H9 (cell line): ENCODE results near the gene PTER. TPM values are rescaled to one million over a fixed set of nuclear protein-coding genes. Genes with fewer than 3 reads are reported as not detected.

Source experiments
- DNase-seq: peaks from one replicate; pipeline ENCODE4 v3.0.0-alpha.2; 2017
- H2AFZ ChIP-seq: one replicate; pipeline ENCODE4 v1.6.1; 2013; ENCODE audit warnings: mild to moderate bottlenecking, low read length, control low read depth, moderate library complexity
- H2AK5ac ChIP-seq: 2 replicates; pipeline ENCODE4 v1.6.1; 2013; ENCODE audit warnings: low read length, control low read depth, mixed read lengths; ENCODE audit not compliant: insufficient read length
- H2BK120ac ChIP-seq: one replicate; pipeline ENCODE4 v1.6.1; 2013; ENCODE audit warnings: low read depth, mild to moderate bottlenecking, low read length, control low read depth, inconsistent platforms; ENCODE audit not compliant: poor library complexity, severe bottlenecking
- H2BK12ac ChIP-seq: 2 replicates; pipeline ENCODE4 v1.6.1; 2013; ENCODE audit warnings: low read length, control low read depth, mixed read lengths, low read depth; ENCODE audit not compliant: insufficient read length
- H2BK15ac ChIP-seq: 2 replicates; pipeline ENCODE4 v1.6.1; 2013; ENCODE audit warnings: low read depth, low read length, control low read depth
- H2BK20ac ChIP-seq: one replicate; pipeline ENCODE4 v1.6.1; 2013; ENCODE audit warnings: low read depth, mild to moderate bottlenecking, low read length, control low read depth, inconsistent platforms; ENCODE audit not compliant: poor library complexity, severe bottlenecking
- H2BK5ac ChIP-seq: 2 replicates; pipeline ENCODE4 v1.6.1; 2013; ENCODE audit warnings: low read length, control low read depth, mixed read lengths; ENCODE audit not compliant: insufficient read length
- H3K14ac ChIP-seq: 2 replicates; pipeline ENCODE4 v1.6.1; 2013; ENCODE audit warnings: low read length, control low read depth; ENCODE audit not compliant: insufficient read depth
- H3K18ac ChIP-seq: 2 replicates; pipeline ENCODE4 v1.6.1; 2013; ENCODE audit warnings: low read depth, mild to moderate bottlenecking, mixed read lengths, low read length, control low read depth; ENCODE audit not compliant: insufficient read length
- H3K23ac ChIP-seq: 2 replicates; pipeline ENCODE4 v1.6.1; 2013; ENCODE audit warnings: low read length, control low read depth, mixed read lengths, low read depth; ENCODE audit not compliant: insufficient read length
- H3K23me2 ChIP-seq: 2 replicates; pipeline ENCODE4 v1.6.1; 2013; ENCODE audit warnings: low read depth, mild to moderate bottlenecking, mixed read lengths, low read length, control low read depth; ENCODE audit not compliant: insufficient read length, poor library complexity, severe bottlenecking
- H3K27ac ChIP-seq: 2 replicates; pipeline ENCODE4 v1.5.1; 2013; ENCODE audit warnings: low read length, control low read depth, mixed read lengths, low read depth; ENCODE audit not compliant: insufficient read length
- H3K27me3 ChIP-seq: 2 replicates; pipeline ENCODE4 v1.6.1; 2013; ENCODE audit warnings: low read length, control low read depth, inconsistent platforms; ENCODE audit not compliant: insufficient read depth
- H3K4ac ChIP-seq: 2 replicates; pipeline ENCODE4 v1.6.1; 2013; ENCODE audit warnings: low read depth, mild to moderate bottlenecking, control low read depth, inconsistent platforms, low read length, moderate library complexity
- H3K4me1 ChIP-seq: 2 replicates; pipeline ENCODE4 v1.6.1; 2013; ENCODE audit warnings: low read length, control low read depth, inconsistent platforms; ENCODE audit not compliant: insufficient read depth
- H3K4me2 ChIP-seq: 2 replicates; pipeline ENCODE4 v1.6.1; 2013; ENCODE audit warnings: low read length, control low read depth, mixed read lengths; ENCODE audit not compliant: insufficient read length, insufficient read depth
- H3K56ac ChIP-seq: 2 replicates; pipeline ENCODE4 v1.6.1; 2013; ENCODE audit warnings: low read depth, mild to moderate bottlenecking, mixed read lengths, low read length, control low read depth; ENCODE audit not compliant: insufficient read length
- H3K79me1 ChIP-seq: 2 replicates; pipeline ENCODE4 v1.6.1; 2013; ENCODE audit warnings: low read depth, mild to moderate bottlenecking, moderate library complexity, low read length, control low read depth, inconsistent platforms; ENCODE audit not compliant: insufficient read depth, poor library complexity, severe bottlenecking
- H3K79me2 ChIP-seq: 2 replicates; pipeline ENCODE4 v1.6.1; 2013; ENCODE audit warnings: low read length, control low read depth, inconsistent platforms; ENCODE audit not compliant: insufficient read depth
- H3K9ac ChIP-seq: 2 replicates; pipeline ENCODE4 v1.6.1; 2013; ENCODE audit warnings: low read length, control low read depth, mixed read lengths; ENCODE audit not compliant: insufficient read length; ENCODE audit errors: extremely low read depth
- H3K9me3 ChIP-seq: one replicate; pipeline ENCODE4 v1.6.1; 2013; ENCODE audit warnings: low read depth, low read length, inconsistent platforms; ENCODE audit not compliant: control insufficient read depth
- H3T11ph ChIP-seq: one replicate; pipeline ENCODE4 v1.6.1; 2013; ENCODE audit warnings: mild to moderate bottlenecking, low read length, control low read depth, inconsistent platforms
- H4K20me1 ChIP-seq: one replicate; pipeline ENCODE4 v1.6.1; 2013; ENCODE audit not compliant: control insufficient read depth, insufficient read length, insufficient read depth
- H4K5ac ChIP-seq: 2 replicates; pipeline ENCODE4 v1.6.1; 2013; ENCODE audit warnings: low read depth, mild to moderate bottlenecking, mixed read lengths, low read length, control low read depth; ENCODE audit not compliant: insufficient read length
- H4K8ac ChIP-seq: replicated peaks from 2 replicates; pipeline ENCODE4 v1.6.1; 2013; ENCODE audit warnings: low read length, control low read depth, mixed read lengths, low read depth; ENCODE audit not compliant: insufficient read length
- H4K91ac ChIP-seq: 2 replicates; pipeline ENCODE4 v1.6.1; 2013; ENCODE audit warnings: low read depth, mild to moderate bottlenecking, moderate library complexity, mixed read lengths, low read length, control low read depth; ENCODE audit not compliant: insufficient read length
- H3K27ac Mint-ChIP-seq, 3 experiments: 2 replicates in 2 of 3; 3 replicates in 1 of 3; pipeline ENCODE4 v1.8.0; 2020 to 2021; ENCODE audit warnings: mixed read lengths in 3 of 3, mild to moderate bottlenecking in 1 of 3, moderate library complexity in 1 of 3
- H3K27me3 Mint-ChIP-seq: 2 replicates; pipeline ENCODE4 v1.8.0; 2021; ENCODE audit warnings: low read depth, mild to moderate bottlenecking, moderate library complexity, mixed read lengths
- H3K36me3 Mint-ChIP-seq, 3 experiments: 2 replicates in 2 of 3; 3 replicates in 1 of 3; pipeline ENCODE4 v1.8.0; 2020 to 2021; ENCODE audit warnings: low read depth in 3 of 3, mixed read lengths in 3 of 3; ENCODE audit not compliant: insufficient read depth in 1 of 3
- H3K4me1 Mint-ChIP-seq, 2 experiments: 2 replicates each; pipeline ENCODE4 v1.8.0; 2020; ENCODE audit warnings: mixed read lengths in 2 of 2
- H3K4me3 Mint-ChIP-seq, 2 experiments: 2 replicates in 1 of 2; 3 replicates in 1 of 2; pipeline ENCODE4 v1.8.0; 2020 to 2021; ENCODE audit warnings: mild to moderate bottlenecking in 2 of 2, mixed read lengths in 2 of 2, moderate library complexity in 1 of 2
- H3K9me3 Mint-ChIP-seq, 2 experiments: 2 replicates in 1 of 2; 3 replicates in 1 of 2; pipeline ENCODE4 v1.8.0; 2020; ENCODE audit warnings: mild to moderate bottlenecking in 2 of 2, mixed read lengths in 2 of 2, moderate library complexity in 1 of 2
- WGBS: extraction: QIAGEN DNeasy Blood & Tissue Kit; methylation state at CpG from one replicate; pipeline ENCODE4 v1.1.7; 2013; ENCODE audit warnings: missing lambda C conversion rate, low lambda C conversion rate, mixed read lengths; ENCODE audit not compliant: insufficient read length; ENCODE audit errors: extremely low coverage; 5-methylcytosine and 5-hydroxymethylcytosine counted together
- total RNA-seq: library from RNA; stranded (reverse); gene quantifications from 2 replicates; pipeline ENCODE4 v1.2.1, GENCODE V29; 2021
- TF ChIP-seq, protein P1 (sequence below): fragments of 200-600 bp; sonication (generic); conservative IDR thresholded peaks from 3 replicates; pipeline ENCODE4 v1.8.0; 2021; ENCODE audit warnings: antibody characterized with exemption, mild to moderate bottlenecking

PTER gene
- total RNA-seq, 1 experiment from 2014 or later: 10.1 TPM

DNA sequence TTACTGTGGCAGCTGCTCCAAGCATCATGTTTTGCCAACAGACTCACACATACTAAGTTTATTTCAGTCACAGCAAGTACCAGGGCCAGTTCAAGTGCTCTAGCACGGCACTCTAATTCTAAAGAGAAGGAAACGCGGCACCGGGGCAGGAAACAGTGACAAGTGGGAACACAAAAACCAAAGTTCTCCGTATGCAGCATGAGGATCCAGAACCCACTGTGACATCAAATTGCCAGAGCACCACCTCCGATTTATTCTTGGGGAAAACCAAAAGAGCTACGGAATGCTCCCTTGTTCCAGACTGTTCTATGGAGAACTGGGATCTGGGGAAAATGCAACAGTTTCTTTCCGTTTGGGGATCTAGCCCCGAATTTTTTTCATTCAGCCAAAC, 448 bp upstream of the PTER start:
- peak overlapping the region in 1 of 3 experiments; percentile 21; a peak in 1 of 7 replicates for H3K27ac Mint-ChIP-seq
- H3K27me3 Mint-ChIP-seq: peaks cover 11% of the 10 kb centered on the region
- no peak overlapping the region for H3K14ac ChIP-seq
- H3K23ac ChIP-seq: no peak overlapping the region
- TF ChIP-seq, protein P1, sequence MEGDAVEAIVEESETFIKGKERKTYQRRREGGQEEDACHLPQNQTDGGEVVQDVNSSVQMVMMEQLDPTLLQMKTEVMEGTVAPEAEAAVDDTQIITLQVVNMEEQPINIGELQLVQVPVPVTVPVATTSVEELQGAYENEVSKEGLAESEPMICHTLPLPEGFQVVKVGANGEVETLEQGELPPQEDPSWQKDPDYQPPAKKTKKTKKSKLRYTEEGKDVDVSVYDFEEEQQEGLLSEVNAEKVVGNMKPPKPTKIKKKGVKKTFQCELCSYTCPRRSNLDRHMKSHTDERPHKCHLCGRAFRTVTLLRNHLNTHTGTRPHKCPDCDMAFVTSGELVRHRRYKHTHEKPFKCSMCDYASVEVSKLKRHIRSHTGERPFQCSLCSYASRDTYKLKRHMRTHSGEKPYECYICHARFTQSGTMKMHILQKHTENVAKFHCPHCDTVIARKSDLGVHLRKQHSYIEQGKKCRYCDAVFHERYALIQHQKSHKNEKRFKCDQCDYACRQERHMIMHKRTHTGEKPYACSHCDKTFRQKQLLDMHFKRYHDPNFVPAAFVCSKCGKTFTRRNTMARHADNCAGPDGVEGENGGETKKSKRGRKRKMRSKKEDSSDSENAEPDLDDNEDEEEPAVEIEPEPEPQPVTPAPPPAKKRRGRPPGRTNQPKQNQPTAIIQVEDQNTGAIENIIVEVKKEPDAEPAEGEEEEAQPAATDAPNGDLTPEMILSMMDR: no peak
- no peak overlapping the region for H2BK15ac ChIP-seq
- H3K23me2 ChIP-seq: peaks cover 2% of the 10 kb centered on the region
- peak overlapping the region; percentile 66 to 75 for H3K4me3 Mint-ChIP-seq
- no peak overlapping the region for H3K27ac ChIP-seq
- H2BK120ac ChIP-seq: no peak overlapping the region
- H4K8ac ChIP-seq: no peak overlapping the region
- H2BK20ac ChIP-seq: no peak overlapping the region
- H3K18ac ChIP-seq: no peak overlapping the region
- H2BK5ac ChIP-seq: no peak overlapping the region
- peaks cover 2 to 12% (median 4%) of the 10 kb centered on the region in 3 experiments; a peak in 4 of 7 replicates for H3K36me3 Mint-ChIP-seq
- H4K91ac ChIP-seq: no peak overlapping the region
- H3K4ac ChIP-seq: no peak overlapping the region
- H3K4me2 ChIP-seq: peak overlapping the region; percentile 63
- no peaks in the 10 kb centered on the region; the same call in 1 of the 2 replicates for H3K27me3 ChIP-seq
- no peaks in the 10 kb centered on the region for H3K9me3 ChIP-seq
- no peak overlapping the region for H3K9ac ChIP-seq
- H3K79me1 ChIP-seq: no peaks in the 10 kb centered on the region
- WGBS: no CpG with 5 or more reads among the region's 9 CpGs
- H2AFZ ChIP-seq: peak overlapping the region; percentile 74
- H4K5ac ChIP-seq: no peak overlapping the region
- H3K9me3 Mint-ChIP-seq: no peaks in the 10 kb centered on the region
- no peaks in the 10 kb centered on the region for H3K79me2 ChIP-seq
- H3K4me1 Mint-ChIP-seq: peaks cover 35 to 39% of the 10 kb centered on the region in 2 experiments
- peaks cover 6% of the 10 kb centered on the region; the same call in 1 of the 2 replicates for H3K4me1 ChIP-seq
- no peaks in the 10 kb centered on the region for H4K20me1 ChIP-seq
- H3K56ac ChIP-seq: no peak overlapping the region
- H2AK5ac ChIP-seq: no peak overlapping the region
- H3T11ph ChIP-seq: no peak overlapping the region
- H2BK12ac ChIP-seq: no peak overlapping the region
- DNase-seq: no peak
